Stimulated activated naive CD4-positive, alpha-beta T cell (primary cell): ENCODE data around the gene APOM.

ENCODE experiments used
- DNase-seq, 6 experiments: peaks; one replicate each; lab custom pipeline; 2025; lab: John Stamatoyannopoulos, UW

Gene APOM

DNA sequence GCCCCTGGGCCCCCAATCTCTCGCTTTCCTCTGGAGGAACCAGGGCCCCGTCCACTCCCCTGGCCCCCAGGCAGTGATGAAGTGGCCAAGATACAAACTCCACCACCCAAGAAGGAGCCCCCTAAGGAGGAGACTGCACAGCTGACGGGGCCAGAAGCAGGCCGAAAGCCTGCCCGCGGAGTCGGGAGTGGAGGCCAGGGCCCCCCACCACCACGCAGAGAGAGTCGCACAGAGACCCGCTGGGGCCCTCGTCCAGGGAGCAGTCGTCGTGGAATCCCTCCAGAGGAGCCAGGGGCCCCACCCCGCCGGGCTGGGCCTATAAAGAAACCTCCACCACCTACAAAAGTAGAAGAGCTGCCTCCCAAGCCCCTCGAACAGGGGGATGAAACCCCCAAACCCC is 24.5 kb upstream of the APOM start:
- no peak for DNase-seq

GRCh38 chr6:31631681-31632278 is 23.9 kb upstream of the APOM start:
- no peak for DNase-seq

GRCh38 chr6:31632279-31632946 is 23.3 kb upstream of the APOM start:
- no peak for DNase-seq

DNA sequence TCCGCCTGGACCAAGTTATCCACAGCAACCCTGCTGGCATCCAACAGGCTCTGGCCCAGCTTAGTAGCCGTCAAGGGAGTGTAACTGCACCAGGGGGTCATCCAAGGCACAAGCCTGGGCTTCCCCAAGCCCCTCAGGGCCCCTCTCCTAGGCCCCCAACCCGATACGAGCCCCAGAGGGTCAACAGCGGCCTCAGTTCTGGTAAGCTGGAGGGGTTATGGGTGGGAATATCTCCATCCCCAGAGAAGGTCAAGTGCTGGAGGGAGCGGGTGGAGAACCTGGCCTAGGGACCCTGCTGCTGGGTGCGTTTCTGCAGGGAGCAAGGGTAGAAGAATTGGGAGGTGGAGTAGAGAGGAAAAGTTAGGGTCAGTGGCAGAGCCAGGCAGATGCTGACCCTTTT is 22.2 kb upstream of the APOM start:
- DNase-seq: no peak

DNA sequence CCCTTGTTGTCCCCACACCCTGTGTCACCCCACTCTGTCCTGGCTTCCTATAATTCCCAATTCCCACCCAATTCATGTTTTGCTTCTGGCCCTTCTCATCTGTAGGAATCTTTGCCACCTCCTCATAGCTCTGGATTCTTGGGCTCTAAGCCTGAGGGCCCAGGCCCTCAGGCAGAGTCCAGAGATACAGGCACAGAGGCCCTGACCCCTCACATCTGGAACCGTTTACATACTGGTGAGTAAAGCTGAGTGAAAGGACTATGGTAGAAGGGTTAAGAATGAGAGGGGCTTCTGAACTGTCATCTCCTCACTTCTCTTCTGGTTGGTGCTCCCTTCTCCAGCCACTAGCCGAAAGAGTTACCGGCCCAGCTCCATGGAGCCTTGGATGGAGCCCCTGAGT is 21.6 kb upstream of the APOM start:
- DNase-seq: no peak

DNA sequence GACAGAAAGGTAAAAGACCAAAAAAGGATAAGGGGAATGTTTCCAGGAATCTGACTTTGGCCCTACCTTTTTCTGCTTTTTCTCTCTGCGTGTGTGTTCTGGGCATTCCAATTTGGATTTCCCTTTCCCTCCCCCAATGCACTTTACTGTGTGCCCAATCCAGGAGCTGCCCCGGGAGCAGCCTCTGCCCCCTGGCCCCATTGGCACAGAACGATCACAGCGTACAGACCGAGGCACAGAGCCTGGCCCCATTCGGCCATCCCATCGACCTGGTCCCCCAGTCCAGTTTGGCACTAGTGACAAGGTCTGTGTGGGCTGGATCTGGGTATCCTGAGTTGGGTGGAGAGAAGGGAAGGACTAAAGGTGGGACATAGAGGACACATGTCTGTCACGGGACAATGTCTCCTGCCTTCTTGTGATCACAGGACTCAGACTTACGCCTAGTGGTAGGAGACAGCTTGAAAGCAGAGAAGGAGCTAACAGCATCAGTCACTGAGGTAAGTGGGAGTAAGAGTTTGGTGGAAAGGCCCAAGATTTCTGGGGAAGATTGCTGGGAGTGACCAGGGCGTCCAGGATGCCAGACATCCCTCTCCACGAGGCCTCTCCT is 20.6 kb upstream of the APOM start:
- no peak for DNase-seq

DNA sequence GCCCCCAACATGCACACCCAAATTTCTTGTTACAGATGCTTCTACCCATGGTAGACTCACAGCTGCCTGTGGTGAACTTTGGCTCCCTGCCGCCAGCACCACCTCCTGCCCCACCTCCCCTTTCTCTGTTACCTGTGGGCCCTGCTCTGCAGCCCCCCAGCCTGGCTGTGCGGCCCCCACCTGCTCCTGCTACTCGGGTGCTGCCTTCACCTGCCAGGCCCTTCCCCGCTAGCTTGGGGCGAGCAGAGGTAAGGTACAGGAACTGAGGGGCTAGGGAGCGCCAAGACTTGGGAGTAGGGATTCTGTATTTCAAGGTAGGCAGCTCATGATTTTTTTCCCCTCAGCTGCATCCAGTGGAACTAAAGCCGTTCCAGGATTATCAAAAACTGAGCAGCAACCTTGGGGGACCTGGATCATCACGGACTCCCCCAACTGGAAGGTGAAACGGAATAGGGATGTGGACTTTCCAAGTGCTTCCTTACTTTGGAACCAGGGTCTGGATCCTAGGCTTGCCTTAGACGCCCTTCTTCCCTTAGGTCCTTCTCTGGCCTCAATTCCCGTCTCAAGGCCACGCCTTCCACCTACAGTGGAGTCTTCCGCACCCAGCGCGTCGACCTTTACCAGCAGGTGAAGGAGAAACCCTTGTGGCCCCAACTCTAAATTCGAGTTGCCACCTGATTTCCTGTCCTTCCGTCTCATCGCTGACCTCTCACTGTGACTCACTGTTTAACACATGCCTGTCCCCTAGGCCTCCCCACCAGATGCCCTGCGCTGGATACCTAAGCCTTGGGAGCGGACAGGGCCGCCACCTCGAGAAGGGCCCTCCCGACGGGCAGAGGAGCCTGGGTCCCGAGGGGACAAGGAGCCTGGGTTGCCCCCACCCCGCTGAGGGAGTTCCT is 18.7 kb upstream of the APOM start:
- DNase-seq: no peak

DNA sequence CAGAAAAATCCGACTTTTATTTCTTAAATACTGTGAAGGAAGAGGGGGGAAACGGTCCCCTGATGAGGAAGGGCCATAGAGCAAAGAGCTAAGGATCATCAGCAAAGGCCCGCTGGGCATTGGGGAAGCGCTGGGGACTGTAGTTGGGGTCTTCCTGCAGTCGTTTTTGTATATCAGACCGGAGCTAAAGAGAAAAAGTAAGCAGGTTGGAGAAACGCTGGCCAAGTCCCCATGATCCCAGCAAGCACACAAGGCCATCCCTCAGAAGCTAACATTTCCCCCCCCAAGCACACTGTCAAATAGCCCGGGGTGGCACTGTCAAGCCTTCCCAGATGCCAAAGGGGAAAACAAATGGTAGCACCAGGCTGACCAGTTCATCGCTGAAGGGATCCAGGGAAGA is 16.7 kb upstream of the APOM start:
- DNase-seq: no peak

DNA sequence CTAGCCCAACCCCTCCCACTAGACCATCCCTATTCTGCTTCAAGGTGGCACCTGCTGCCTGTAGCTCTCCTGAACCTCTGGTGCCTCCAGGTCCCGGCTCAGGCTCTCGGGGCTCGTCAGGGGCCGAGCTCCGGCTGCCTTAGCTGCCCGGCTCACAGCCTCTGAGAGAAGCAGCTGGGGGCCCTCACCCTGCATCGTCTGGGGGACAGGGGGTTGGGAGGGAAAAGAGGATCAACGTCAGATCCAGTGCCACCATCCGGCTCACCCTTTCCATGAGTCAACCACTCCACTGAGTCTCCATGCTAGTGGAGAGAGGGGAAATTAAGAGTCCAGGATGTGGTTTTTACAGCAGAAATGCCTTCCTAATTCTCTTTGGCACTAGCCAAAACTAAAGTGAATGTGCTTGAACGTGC is 16.2 kb upstream of the APOM start:
- no peak for DNase-seq

GRCh38 chr6:31640612-31641011 is 15.1 kb upstream of the APOM start:
- DNase-seq: no peak

DNA sequence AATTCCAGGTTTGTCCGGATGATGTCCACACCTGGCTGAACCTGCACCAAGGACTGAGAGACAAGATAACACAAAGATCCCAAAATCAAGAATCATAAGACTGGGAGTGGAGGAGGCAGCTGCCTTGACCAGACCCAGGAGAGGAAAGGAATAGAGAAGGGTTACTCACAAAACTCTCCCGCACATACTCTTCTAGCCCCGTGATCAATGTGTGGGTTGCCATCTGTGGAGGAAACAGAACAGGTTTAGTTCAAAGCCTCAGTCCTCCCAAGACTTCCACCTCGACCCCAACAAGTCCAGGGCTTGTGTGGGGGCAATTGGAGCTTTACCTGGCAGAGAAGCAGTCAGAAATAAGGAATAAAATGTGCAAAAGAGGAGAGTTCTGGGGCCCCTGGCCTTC is 14.3 kb upstream of the APOM start:
- no peak for DNase-seq

DNA sequence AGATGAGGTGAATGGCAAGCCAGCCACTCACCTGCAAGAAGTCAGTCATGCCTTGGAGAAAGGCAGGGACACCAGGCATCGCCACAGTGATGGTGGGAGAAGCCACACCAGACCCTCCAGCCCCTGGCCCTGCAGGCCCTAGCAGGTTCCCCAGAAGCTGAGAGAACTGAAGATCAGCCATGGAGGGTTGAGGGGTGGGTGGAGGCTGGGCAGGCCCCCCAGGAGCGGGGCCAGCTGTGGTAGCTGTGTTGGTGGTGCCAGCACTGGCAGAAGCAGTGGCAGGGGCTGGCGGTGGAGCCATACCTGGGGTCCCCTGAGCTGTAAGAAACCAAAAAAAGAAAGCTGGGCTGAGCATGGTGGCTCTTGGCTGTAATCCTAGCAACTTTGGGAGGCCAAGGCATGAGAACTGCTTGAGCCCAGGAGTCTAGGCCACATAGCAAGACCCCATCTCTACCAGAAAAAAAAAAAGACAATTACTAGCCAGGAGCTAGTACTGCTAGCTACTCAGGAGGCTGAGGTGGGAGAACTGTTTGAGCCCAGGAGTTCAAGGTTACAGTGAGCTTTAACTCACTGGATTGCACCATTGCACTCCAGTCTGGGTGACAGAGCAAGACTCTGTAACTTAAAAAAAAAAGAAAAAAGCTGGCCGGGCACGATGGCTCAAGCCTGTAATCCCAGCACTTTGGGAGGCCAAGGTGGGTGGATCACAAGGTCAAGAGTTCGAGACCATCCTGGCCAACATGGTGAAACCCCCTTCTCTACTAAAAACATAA is 12.7 kb upstream of the APOM start:
- DNase-seq: no peak

- no peak for DNase-seq
Observed at GRCh38 chr6:31643818-31644454, 11.8 kb upstream of the APOM start.

DNA sequence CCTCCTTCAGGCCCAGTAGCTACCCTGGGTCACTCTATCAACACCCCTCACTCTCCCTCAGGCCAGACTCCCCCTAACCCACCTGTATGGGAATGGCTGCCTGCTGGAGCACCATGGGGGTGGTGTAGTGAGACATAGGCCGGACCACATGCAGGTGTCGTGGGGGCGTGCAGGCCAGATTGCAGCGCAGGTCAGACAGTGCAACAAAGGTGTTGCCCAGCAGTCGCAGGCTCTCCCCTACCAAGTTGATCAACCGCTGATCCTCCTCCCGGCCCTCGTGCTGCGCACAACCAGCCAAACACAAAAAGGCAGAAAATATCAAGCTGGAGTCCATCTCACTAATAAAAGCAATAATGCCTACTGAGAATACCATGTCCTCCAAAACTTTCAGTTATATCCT is 10.4 kb upstream of the APOM start:
- no peak for DNase-seq

- DNase-seq: no peak
Observed at GRCh38 chr6:31651602-31652191, 4.0 kb upstream of the APOM start.

DNA sequence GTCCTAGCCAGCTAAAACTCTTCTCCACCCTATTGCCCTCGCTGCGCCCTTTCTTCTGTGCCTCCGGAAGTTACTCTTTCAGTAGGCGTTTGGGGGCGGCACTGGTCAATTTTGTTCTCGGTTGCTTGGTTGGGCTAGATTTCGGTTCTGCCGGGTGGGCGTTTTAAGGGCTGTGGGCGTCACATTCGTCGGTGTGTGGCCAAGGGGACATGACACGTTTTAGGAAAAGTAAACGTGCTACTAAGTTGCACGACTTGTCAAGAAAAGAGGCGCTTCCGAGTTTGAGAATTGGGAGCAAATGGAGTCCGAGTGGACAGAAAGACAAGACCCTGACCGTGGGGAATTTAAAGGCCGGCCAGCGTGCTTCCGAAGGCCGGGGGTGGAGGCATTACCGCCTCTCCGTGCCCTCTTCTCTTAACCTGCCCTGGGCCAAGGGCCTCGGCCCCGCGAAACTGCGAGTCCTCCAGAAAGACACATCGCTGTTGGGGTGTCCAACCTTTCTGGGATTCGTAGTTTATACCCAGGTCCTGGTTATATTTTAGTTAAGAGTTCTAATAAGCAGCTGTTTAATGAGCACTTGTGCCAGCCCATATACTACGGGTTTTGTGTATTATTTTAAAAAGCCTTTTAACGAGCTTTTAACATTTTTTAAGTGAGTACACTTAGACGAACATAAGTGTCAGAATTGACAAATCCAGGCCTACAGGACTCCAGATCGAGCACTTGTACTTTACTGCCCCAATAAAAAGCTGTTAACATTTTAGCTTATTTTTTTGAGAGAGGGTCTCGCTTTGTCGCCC is 2.6 kb upstream of the APOM start:
- DNase-seq: peak in 2 of 6 experiments; percentile 86 to 87

GRCh38 chr6:31654574-31655348 is 933 bp upstream of the APOM start:
- no peak for DNase-seq

DNA sequence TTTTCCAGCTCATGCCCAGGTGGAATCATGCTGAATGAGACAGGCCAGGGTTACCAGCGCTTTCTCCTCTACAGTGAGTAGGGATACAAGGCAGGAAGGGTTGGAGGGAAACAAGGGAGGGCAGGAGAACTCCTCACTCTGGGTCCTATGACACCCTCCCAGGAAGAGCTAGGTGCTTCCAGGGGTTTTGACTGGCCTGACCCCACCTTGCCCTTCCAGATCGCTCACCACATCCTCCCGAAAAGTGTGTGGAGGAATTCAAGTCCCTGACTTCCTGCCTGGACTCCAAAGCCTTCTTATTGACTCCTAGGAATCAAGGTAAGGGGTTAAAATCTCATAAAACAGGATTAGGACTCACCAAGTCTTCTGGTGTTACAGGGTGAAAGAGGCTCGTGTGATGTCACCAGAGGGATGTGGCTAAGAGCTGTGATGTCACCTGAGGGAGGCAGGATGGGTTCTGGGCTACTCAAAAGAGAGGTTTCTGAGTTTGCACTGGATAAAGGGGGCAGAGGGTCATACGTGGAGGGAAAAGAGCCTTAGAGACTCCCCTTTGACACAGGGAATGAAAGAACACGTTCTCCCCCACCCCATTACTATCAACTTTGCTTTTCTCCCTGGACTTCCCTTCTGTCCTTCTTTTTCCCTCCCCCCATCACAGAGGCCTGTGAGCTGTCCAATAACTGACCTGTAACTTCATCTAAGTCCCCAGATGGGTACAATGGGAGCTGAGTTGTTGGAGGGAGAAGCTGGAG is 1.9 kb downstream of the APOM start:
- peak in 2 of 6 experiments; percentile 6 to 9 for DNase-seq
